VCaP (cell line): Measurements from ENCODE around the gene CD101.

ENCODE experiments used
- H3K27ac ChIP-seq: fragments of 450-650 bp; 2 replicates; pipeline ENCODE4 v1.5.1; 2017
- TF ChIP-seq, protein P1 (sequence below): fragments of 450-650 bp; conservative IDR thresholded peaks from 2 replicates; pipeline ENCODE4 v1.5.1; 2017; ENCODE audit warnings: mild to moderate bottlenecking, moderate library complexity

CD101 gene

DNA sequence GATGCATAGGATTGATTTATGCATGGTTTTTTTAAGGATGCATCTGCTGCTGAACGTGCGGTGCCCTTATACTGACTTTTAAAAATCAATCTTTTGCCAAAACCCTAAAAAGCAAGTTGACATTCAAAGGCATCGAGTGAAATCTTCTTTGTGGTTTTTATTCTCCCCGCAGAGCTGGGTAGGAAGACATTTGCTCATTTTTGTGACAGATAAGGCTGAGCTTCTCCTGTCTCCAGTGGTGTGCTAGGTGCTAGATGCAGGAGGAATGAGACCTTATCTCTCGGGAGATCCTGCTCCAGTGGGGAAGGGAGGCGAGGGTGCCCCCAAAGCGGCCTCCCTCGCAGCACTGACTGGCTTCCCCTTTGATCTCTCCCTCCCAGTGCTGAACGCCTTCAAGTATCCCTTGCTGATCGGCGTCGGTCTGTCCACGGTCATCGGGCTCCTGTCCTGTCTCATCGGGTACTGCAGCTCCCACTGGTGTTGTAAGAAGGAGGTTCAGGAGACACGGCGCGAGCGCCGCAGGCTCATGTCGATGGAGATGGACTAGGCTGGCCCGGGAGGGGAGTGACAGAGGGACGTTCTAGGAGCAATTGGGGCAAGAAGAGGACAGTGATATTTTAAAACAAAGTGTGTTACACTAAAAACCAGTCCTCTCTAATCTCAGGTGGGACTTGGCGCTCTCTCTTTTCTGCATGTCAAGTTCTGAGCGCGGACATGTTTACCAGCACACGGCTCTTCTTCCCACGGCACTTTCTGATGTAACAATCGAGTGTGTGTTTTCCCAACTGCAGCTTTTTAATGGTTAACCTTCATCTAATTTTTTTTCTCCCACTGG is 14.9 kb upstream of the CD101 start:
- no peak overlapping the region for H3K27ac ChIP-seq

GRCh38 chr1:116987256-116987555 is 14.4 kb upstream of the CD101 start:
- TF ChIP-seq, protein P1, sequence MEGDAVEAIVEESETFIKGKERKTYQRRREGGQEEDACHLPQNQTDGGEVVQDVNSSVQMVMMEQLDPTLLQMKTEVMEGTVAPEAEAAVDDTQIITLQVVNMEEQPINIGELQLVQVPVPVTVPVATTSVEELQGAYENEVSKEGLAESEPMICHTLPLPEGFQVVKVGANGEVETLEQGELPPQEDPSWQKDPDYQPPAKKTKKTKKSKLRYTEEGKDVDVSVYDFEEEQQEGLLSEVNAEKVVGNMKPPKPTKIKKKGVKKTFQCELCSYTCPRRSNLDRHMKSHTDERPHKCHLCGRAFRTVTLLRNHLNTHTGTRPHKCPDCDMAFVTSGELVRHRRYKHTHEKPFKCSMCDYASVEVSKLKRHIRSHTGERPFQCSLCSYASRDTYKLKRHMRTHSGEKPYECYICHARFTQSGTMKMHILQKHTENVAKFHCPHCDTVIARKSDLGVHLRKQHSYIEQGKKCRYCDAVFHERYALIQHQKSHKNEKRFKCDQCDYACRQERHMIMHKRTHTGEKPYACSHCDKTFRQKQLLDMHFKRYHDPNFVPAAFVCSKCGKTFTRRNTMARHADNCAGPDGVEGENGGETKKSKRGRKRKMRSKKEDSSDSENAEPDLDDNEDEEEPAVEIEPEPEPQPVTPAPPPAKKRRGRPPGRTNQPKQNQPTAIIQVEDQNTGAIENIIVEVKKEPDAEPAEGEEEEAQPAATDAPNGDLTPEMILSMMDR = no peak
- no peak overlapping the region for H3K27ac ChIP-seq

More for the DNA sequence above, 14.9 kb upstream of the CD101 start:
- TF ChIP-seq, protein P1 = no peak

- no peak overlapping the region for H3K27ac ChIP-seq
- TF ChIP-seq, protein P1 = no peak
Measured at GRCh38 chr1:116988248-116988647, 13.3 kb upstream of the CD101 start.

DNA sequence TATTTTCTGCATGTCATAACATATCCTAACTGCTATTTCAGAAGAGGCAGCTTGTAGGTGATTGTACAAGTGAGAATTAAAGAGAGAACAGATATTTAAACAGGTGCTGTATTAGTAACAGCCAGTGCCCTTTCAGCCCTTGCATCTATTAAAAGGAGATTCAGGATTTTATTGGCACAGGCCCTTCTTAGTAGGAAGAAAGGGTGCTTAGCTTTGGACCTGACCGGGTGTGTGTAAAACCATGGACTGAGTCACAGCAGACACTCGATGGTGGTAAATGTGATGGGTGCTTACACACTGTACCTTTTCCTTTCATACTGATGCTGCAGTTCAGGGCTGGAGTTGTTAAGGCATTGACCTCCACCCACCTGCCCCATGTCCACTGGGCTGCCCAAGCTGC is 12.7 kb upstream of the CD101 start:
- TF ChIP-seq, protein P1 = no peak
- no peak overlapping the region for H3K27ac ChIP-seq

DNA sequence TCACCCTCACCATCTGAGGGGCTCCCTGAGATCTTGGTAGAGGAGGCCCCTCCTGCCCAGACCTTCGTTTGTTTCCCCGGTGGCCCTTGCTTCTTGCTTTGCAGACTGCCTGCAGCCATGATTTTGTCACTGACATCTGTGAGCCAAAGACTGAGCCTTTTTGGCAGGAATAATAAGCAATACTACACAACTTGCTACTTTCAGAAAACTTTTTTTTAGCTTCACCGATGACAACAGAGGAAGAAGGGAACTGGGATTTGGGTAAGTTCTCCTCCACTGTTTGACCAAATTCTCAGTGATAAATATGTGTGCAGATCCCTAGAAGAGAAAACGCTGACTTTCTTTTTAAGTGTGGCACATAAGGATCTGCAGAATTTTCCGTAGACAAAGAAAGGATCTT is 11.7 kb upstream of the CD101 start:
- TF ChIP-seq, protein P1 = no peak
- H3K27ac ChIP-seq = no peak overlapping the region

DNA sequence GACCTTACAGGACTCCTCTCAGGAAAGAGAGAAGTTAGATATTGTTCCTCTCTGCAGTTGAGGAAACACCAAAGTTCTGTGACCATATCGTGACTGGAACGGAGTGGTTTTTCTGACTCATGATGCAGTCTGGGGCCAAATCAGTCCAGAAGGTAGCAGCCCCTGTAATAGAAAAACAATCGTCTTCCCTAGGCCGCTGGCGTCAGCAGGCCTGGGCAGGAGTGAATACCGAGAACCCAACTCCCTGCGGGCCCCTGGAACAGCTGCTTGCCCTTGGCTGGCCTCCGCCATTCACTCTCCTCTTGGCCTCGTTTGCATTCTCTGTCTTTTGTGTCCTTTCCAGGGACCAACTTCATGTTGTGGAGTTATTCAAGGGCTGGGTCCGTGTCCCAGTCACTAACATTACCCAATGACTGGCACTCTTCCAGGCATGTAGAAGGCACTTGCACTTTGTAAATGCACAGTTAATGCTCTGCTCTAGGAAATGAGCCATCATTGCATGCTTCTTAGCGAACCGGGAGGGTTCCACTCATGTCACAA is 10.9 kb upstream of the CD101 start:
- no peak overlapping the region for H3K27ac ChIP-seq
- TF ChIP-seq, protein P1 = no peak

GRCh38 chr1:116991171-116991845 is 10.3 kb upstream of the CD101 start:
- H3K27ac ChIP-seq = no peak overlapping the region
- TF ChIP-seq, protein P1 = no peak
